ENCODE measurements around the gene UBE2D3. TPM values are rescaled to one million over a fixed set of nuclear protein-coding genes. Genes with fewer than 3 reads are reported as not detected.
A peak's percentile ranks its signal among the peaks of the same experiment; 100 is the strongest.

UBE2D3 gene
- total and polyA plus RNA-seq, 2 experiments from 2014 or later = 305 to 326 TPM

DNA sequence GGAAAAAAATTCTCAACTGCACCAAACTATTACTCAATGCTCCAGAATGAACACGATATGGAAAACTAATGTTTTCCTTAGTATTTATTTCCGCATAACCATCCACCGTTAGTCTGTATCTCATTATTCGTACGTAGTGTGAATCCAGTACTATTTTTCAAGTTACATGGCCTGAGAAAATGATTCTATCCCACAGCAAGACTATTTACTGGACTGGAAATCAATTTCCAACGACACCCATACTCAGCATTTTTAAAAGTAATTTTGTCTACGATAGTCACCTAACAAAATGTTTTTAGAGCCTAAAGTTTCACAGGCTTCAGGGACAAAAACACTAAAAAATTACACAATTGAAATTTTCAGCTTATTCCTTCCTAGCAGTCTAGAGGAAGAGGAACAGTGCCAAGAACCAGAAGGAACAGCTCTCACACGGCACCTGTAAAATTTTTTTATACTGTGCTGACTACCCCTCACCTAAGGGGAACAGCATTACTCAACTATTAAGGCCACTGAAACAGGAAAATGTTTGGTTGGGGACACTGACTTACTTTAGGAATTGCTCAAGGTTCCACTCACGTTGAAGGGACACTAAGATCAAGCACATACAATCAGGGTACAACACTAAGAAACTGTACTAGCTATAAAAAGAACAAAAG, 9.6 kb downstream of the UBE2D3 start:
- Histone ChIP-seq H3F3A (ENCODE audit: insufficient read depth) (peaks cover 79% of the 10 kb centered on the region), H3K4me1 (ENCODE audit: insufficient read depth) (peaks cover 78% of the 10 kb centered on the region), H4K20me1 (ENCODE audit: insufficient read depth) (peaks cover 66% of the 10 kb centered on the region), H3K79me2 (ENCODE audit: insufficient read depth) (peaks cover 100% of the 10 kb centered on the region), H3K4me3 (no peak overlapping the region), H3K4me2 (ENCODE audit: unreplicated experiment) (peak overlapping the region; percentile 70), H3K9me2 (ENCODE audit: insufficient read depth) (no peaks in the 10 kb centered on the region), H3K27me3 (replicated peaks; ENCODE audit: insufficient read depth) (no peaks in the 10 kb centered on the region), H2AFZ (no peak overlapping the region), H3K9me3 (ENCODE audit: low read depth) (no peaks in the 10 kb centered on the region), H3K27ac (peak overlapping the region; percentile 74), H3K36me3 (ENCODE audit: low read depth) (peaks cover 15% of the 10 kb centered on the region), H3K9ac (no peak overlapping the region)
- WGBS, 2 experiments (ENCODE audit: low coverage in 1 of 2, low lambda C conversion rate in 2 of 2, missing lambda C conversion rate in 2 of 2) = 80% methylated on average over 9 of the region's 9 CpGs
- DNase-seq = no peak
- in situ Hi-C loops (cut with MboI) = no loop called here
- TF ChIP-seq EZH2 (IDR thresholded peaks at IDR 0.05; ENCODE audit: insufficient read depth, poor library complexity, severe bottlenecking) (no peak), EZH2phosphoT487 (IDR thresholded peaks at IDR 0.05; ENCODE audit: insufficient read depth, low read depth) (no peak)

DNA sequence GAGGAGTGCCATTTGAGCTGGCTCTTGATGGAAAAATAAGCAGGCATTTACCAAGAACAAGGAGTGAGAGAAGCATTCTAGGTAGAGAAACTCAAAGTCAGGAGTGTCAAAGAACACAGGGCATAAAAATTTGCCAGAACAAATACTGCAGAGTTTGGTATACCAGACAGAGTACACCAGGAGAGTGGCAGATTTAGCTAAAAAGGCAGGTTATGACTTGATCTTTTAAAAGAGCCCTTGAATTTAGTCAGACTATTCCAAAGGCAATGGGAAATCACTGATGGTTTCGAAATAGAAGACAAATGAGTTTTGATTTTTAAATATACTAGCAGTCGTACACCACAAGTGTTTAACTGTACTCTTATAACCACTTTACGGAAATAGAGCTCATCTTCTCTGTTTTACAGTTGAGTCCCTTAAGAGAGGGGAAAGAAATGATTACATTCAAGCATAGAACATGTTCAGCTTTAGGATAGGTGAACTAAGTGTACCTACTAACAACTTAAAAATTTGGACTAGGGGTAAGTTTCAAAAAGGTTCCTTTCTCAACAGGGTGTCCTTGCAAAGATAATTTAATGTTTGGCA, 10.2 kb downstream of the UBE2D3 start:
- peak overlapping the region; percentile 74 for H3K27ac ChIP-seq
- TF ChIP-seq EZH2phosphoT487 (IDR thresholded peaks at IDR 0.05; ENCODE audit: insufficient read depth, low read depth) = no peak
- TF ChIP-seq EZH2 (IDR thresholded peaks at IDR 0.05; ENCODE audit: insufficient read depth, poor library complexity, severe bottlenecking) = no peak
- H3K79me2 ChIP-seq (ENCODE audit: insufficient read depth) = peaks cover 100% of the 10 kb centered on the region
- peaks cover 15% of the 10 kb centered on the region for H3K36me3 ChIP-seq (ENCODE audit: low read depth)
- H3K4me2 ChIP-seq (ENCODE audit: unreplicated experiment) = peak overlapping the region; percentile 70
- peaks cover 75% of the 10 kb centered on the region for H3K4me1 ChIP-seq (ENCODE audit: insufficient read depth)
- peak overlapping the region; percentile 14; the same call in 1 of the 2 replicates for H3K4me3 ChIP-seq
- no peaks in the 10 kb centered on the region for H3K9me2 ChIP-seq (ENCODE audit: insufficient read depth)
- H3K27me3 ChIP-seq (replicated peaks; ENCODE audit: insufficient read depth) = no peaks in the 10 kb centered on the region
- peaks cover 79% of the 10 kb centered on the region for H3F3A ChIP-seq (ENCODE audit: insufficient read depth)
- no peaks in the 10 kb centered on the region for H3K9me3 ChIP-seq (ENCODE audit: low read depth)
- in situ Hi-C loops (cut with MboI) = no loop called here
- WGBS, 2 experiments (ENCODE audit: low coverage in 1 of 2, low lambda C conversion rate in 2 of 2, missing lambda C conversion rate in 2 of 2) = 76 to 77% methylated on average over 3 of the region's 3 CpGs
- H4K20me1 ChIP-seq (ENCODE audit: insufficient read depth) = peaks cover 67% of the 10 kb centered on the region
- H3K9ac ChIP-seq = no peak overlapping the region
- no peak overlapping the region for H2AFZ ChIP-seq
- no peak for DNase-seq

DNA sequence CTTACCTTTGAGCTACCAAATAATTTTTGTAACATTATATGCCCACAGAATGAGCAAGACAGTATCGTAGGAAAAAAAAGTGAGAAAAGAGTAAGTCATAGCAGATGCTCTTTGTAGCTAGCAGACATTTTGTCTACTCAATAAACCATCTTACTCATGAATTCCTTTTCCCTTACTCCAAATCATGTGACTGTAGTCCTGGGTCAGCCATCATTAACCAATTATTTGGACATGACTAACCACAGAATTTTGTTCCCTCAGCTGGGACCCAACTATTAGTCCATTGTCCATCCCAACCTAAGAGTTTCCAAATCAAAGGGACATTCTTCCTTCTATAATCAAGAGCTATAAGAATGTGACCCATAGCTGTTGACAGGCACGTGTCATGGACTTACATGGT, 11.4 kb downstream of the UBE2D3 start:
- H3F3A ChIP-seq (ENCODE audit: insufficient read depth) = peaks cover 69% of the 10 kb centered on the region
- peaks cover 100% of the 10 kb centered on the region for H3K79me2 ChIP-seq (ENCODE audit: insufficient read depth)
- in situ Hi-C loops (cut with MboI) = no loop called here
- H3K9me2 ChIP-seq (ENCODE audit: insufficient read depth) = no peaks in the 10 kb centered on the region
- TF ChIP-seq EZH2 (IDR thresholded peaks at IDR 0.05; ENCODE audit: insufficient read depth, poor library complexity, severe bottlenecking) (no peak), EZH2phosphoT487 (IDR thresholded peaks at IDR 0.05; ENCODE audit: insufficient read depth, low read depth) (no peak)
- H2AFZ ChIP-seq = no peak overlapping the region
- H3K4me2 ChIP-seq (ENCODE audit: unreplicated experiment) = peak overlapping the region; percentile 73
- peaks cover 62% of the 10 kb centered on the region for H4K20me1 ChIP-seq (ENCODE audit: insufficient read depth)
- peak overlapping the region; percentile 41 for H3K4me3 ChIP-seq
- H3K9me3 ChIP-seq (ENCODE audit: low read depth) = no peaks in the 10 kb centered on the region
- WGBS, 2 experiments (ENCODE audit: low coverage in 1 of 2, low lambda C conversion rate in 2 of 2, missing lambda C conversion rate in 2 of 2) = 14 to 16% methylated on average over 2 of the region's 2 CpGs
- peaks cover 63% of the 10 kb centered on the region for H3K4me1 ChIP-seq (ENCODE audit: insufficient read depth)
- no peaks in the 10 kb centered on the region for H3K27me3 ChIP-seq (replicated peaks; ENCODE audit: insufficient read depth)
- DNase-seq = peak; percentile 95
- peak overlapping the region; percentile 27 for H3K9ac ChIP-seq
- H3K27ac ChIP-seq = peak overlapping the region; percentile 74
- H3K36me3 ChIP-seq (ENCODE audit: low read depth) = peaks cover 15% of the 10 kb centered on the region

DNA sequence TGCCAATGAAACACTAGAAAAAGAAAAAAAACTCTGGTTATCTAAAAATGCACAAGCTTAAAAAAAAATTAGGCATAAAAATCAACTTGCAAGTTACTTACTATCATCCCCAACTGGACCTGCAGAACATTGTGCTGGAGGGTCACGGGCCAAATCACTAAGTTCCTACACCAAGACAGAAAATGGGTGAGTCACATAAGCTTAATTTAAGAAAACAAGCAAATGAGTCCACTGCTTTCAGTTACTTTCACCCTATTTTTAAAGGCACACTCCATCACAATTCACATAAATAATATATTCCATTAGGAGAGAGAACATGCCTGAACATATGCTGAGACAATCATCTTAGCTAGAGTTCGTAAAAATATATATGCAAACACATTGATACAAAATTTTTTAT, 17.7 kb downstream of the UBE2D3 start:
- H3K4me1 ChIP-seq (ENCODE audit: insufficient read depth) = peaks cover 39% of the 10 kb centered on the region
- peaks cover 51% of the 10 kb centered on the region for H3K36me3 ChIP-seq (ENCODE audit: low read depth)
- 0 out of 2 replicates have a peak overlapping the region, but pooled peaks have one; percentile 3 for H3K4me3 ChIP-seq
- H3K9ac ChIP-seq = no peak overlapping the region
- peaks cover 100% of the 10 kb centered on the region for H3K79me2 ChIP-seq (ENCODE audit: insufficient read depth)
- no peaks in the 10 kb centered on the region for H3K9me2 ChIP-seq (ENCODE audit: insufficient read depth)
- peaks cover 47% of the 10 kb centered on the region; the same call in 1 of the 2 replicates for H4K20me1 ChIP-seq (ENCODE audit: insufficient read depth)
- 65 to 76% methylated on average over 2 of the region's 2 CpGs for WGBS, 2 experiments (ENCODE audit: low coverage in 1 of 2, low lambda C conversion rate in 2 of 2, missing lambda C conversion rate in 2 of 2)
- no peak overlapping the region for H2AFZ ChIP-seq
- peaks cover 37% of the 10 kb centered on the region for H3F3A ChIP-seq (ENCODE audit: insufficient read depth)
- peak; percentile 53 for DNase-seq
- no peaks in the 10 kb centered on the region for H3K27me3 ChIP-seq (replicated peaks; ENCODE audit: insufficient read depth)
- in situ Hi-C loops (cut with MboI) = no loop called here
- H3K4me2 ChIP-seq (ENCODE audit: unreplicated experiment) = peak overlapping the region; percentile 36
- no peak for TF ChIP-seq EZH2phosphoT487 (IDR thresholded peaks at IDR 0.05; ENCODE audit: insufficient read depth, low read depth)
- no peak for TF ChIP-seq EZH2 (IDR thresholded peaks at IDR 0.05; ENCODE audit: insufficient read depth, poor library complexity, severe bottlenecking)
- peak overlapping the region; percentile 20; the same call in 1 of the 2 replicates for H3K27ac ChIP-seq
- no peaks in the 10 kb centered on the region for H3K9me3 ChIP-seq (ENCODE audit: low read depth)
